Nephron (organoid): ENCODE results near the gene CHST8.
A peak's percentile ranks its signal among the peaks of the same experiment; 100 is the strongest.

ENCODE experiments used
- H3K27ac Mint-ChIP-seq, 3 experiments: 2 replicates each; pipeline ENCODE4 v1.8.0; 2020; ENCODE audit warnings: mixed read lengths in 3 of 3, mild to moderate bottlenecking in 2 of 3, moderate library complexity in 1 of 3
- H3K27me3 Mint-ChIP-seq: 2 replicates; pipeline ENCODE4 v1.8.0; 2021; ENCODE audit warnings: low read depth, mild to moderate bottlenecking, moderate library complexity, mixed read lengths
- H3K36me3 Mint-ChIP-seq: 2 replicates; pipeline ENCODE4 v1.8.0; 2020; ENCODE audit warnings: low read depth, mixed read lengths
- H3K4me1 Mint-ChIP-seq: 2 replicates; pipeline ENCODE4 v1.8.0; 2020; ENCODE audit warnings: mixed read lengths
- H3K4me3 Mint-ChIP-seq, 3 experiments: 2 replicates each; pipeline ENCODE4 v1.8.0; 2020; ENCODE audit warnings: mild to moderate bottlenecking in 3 of 3, mixed read lengths in 3 of 3, moderate library complexity in 2 of 3
- H3K9me3 Mint-ChIP-seq: 2 replicates; pipeline ENCODE4 v1.8.0; 2020; ENCODE audit warnings: mixed read lengths
- CTCF ChIP-seq, 3 experiments: fragments of 200-600 bp; sonication (generic); IDR thresholded peaks; one replicate each; pipeline ENCODE4 v1.5.0; 2021; ENCODE audit warnings: antibody characterized with exemption in 3 of 3; ENCODE audit not compliant: unreplicated experiment in 3 of 3

The CHST8 gene

GRCh38 chr19:33766623-33767022 is 144.9 kb downstream of the CHST8 start:
- Mint-ChIP-seq H3K4me1 (no peaks in the 10 kb centered on the region), H3K4me3 (no peak overlapping the region), H3K36me3 (no peaks in the 10 kb centered on the region), H3K9me3 (no peaks in the 10 kb centered on the region), H3K27ac (no peak overlapping the region), H3K27me3 (peaks cover 47% of the 10 kb centered on the region)
- TF ChIP-seq CTCF (IDR thresholded peaks at IDR 0.05; ENCODE audit: unreplicated experiment in 3 of 3) = no peak

GRCh38 chr19:33767898-33768413 is 146.2 kb downstream of the CHST8 start:
- Mint-ChIP-seq H3K9me3 (no peaks in the 10 kb centered on the region), H3K4me1 (no peaks in the 10 kb centered on the region), H3K27ac (no peak overlapping the region), H3K4me3 (peak overlapping the region in 1 of 3 experiments; percentile 18), H3K27me3 (peaks cover 45% of the 10 kb centered on the region), H3K36me3 (no peaks in the 10 kb centered on the region)
- peak; percentile 38 to 41 (median 40) for TF ChIP-seq CTCF (IDR thresholded peaks at IDR 0.05; ENCODE audit: unreplicated experiment in 3 of 3)

GRCh38 chr19:33769208-33769607 is 147.5 kb downstream of the CHST8 start:
- H3K9me3 Mint-ChIP-seq = no peaks in the 10 kb centered on the region
- no peak for TF ChIP-seq CTCF (IDR thresholded peaks at IDR 0.05; ENCODE audit: unreplicated experiment in 3 of 3)
- H3K4me1 Mint-ChIP-seq = no peaks in the 10 kb centered on the region
- no peaks in the 10 kb centered on the region for H3K36me3 Mint-ChIP-seq
- no peak overlapping the region for H3K27ac Mint-ChIP-seq
- H3K4me3 Mint-ChIP-seq = no peak overlapping the region
- peaks cover 45% of the 10 kb centered on the region for H3K27me3 Mint-ChIP-seq

- H3K9me3 Mint-ChIP-seq = no peaks in the 10 kb centered on the region
- no peaks in the 10 kb centered on the region for H3K36me3 Mint-ChIP-seq
- H3K4me3 Mint-ChIP-seq = no peak overlapping the region
- no peaks in the 10 kb centered on the region for H3K4me1 Mint-ChIP-seq
- peaks cover 49% of the 10 kb centered on the region for H3K27me3 Mint-ChIP-seq
- H3K27ac Mint-ChIP-seq = no peak overlapping the region
- TF ChIP-seq CTCF (IDR thresholded peaks at IDR 0.05; ENCODE audit: unreplicated experiment in 3 of 3) = no peak
Observed at GRCh38 chr19:33770107-33770506, 148.4 kb downstream of the CHST8 start.

- H3K36me3 Mint-ChIP-seq = no peaks in the 10 kb centered on the region
- TF ChIP-seq CTCF (IDR thresholded peaks at IDR 0.05; ENCODE audit: unreplicated experiment in 3 of 3) = peak; percentile 81 to 93 (median 88)
- H3K4me3 Mint-ChIP-seq = no peak overlapping the region
- peaks cover 45% of the 10 kb centered on the region for H3K27me3 Mint-ChIP-seq
- no peaks in the 10 kb centered on the region for H3K9me3 Mint-ChIP-seq
- no peak overlapping the region for H3K27ac Mint-ChIP-seq
- no peaks in the 10 kb centered on the region for H3K4me1 Mint-ChIP-seq
Observed at GRCh38 chr19:33771384-33772101, 149.8 kb downstream of the CHST8 start.
